Sigmoid colon (tissue), 4 donors: ENCODE results near the gene PCAT6.

Experiments used
- CTCF ChIP-seq, 4 experiments: fragments of 450-650 bp in 3 of 4; fragments of 200-600 bp in 1 of 4; IDR thresholded peaks; one replicate each; pipeline ENCODE4 v1.5.1; 2016 to 2019; ENCODE audit warnings: antibody characterized with exemption in 4 of 4, mild to moderate bottlenecking in 3 of 4, moderate library complexity in 2 of 4
- EP300 ChIP-seq, 4 donors: sonication (generic); formaldehyde crosslinking; IDR thresholded peaks; one replicate each; pipeline ENCODE4 v1.6.1; 2017; ENCODE audit warnings: antibody characterized with exemption in 4 of 4
- POLR2A ChIP-seq, 2 donors: fragments of 450-650 bp; IDR thresholded peaks; one replicate each; pipeline ENCODE4 v1.6.1; 2016; ENCODE audit warnings: antibody characterized with exemption in 2 of 2, mild to moderate bottlenecking in 2 of 2, moderate library complexity in 2 of 2
- POLR2AphosphoS5 ChIP-seq, 4 donors: sonication (generic); formaldehyde crosslinking; IDR thresholded peaks; one replicate each; pipeline ENCODE4 v1.6.1; 2017; ENCODE audit warnings: antibody characterized with exemption in 4 of 4

- no peak for TF ChIP-seq CTCF (IDR thresholded peaks at IDR 0.05)
- TF ChIP-seq EP300 (IDR thresholded peaks at IDR 0.05) = no peak
- TF ChIP-seq POLR2AphosphoS5 (IDR thresholded peaks at IDR 0.05) = no peak
- TF ChIP-seq POLR2A (IDR thresholded peaks at IDR 0.05) = no peak
These were observed 44.0 kb downstream of the PCAT6 start for GRCh38 chr1:202854787-202855186.
